ENCODE results near the gene ARL10.

ARL10 gene

DNA sequence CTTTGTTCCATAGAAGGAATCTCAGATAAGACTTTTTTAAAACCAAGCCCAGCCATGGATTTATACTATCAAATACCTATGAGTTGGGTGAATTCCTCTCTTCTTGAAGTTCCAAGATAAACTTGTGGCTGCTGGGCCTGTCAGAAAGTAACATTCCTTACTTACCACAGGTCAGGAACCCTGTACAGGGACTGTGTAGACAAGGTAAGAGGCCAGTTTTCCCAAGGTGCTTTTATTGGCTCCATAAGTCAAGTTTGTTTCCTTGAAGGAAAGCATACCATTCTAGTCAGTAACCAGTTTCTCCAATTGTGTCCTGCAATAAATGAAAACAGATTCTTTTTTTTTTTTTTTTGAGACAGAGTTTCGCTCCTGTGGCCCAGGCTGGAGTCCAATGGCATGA lies 59.9 kb downstream of the ARL10 start:
- Histone ChIP-seq H3K4me3 (ENCODE audit: control insufficient read depth in 1 of 7, extremely low read depth in 1 of 7, insufficient read depth in 4 of 7, low read depth in 2 of 7, low read length in 6 of 7) (no peak overlapping the region), H3K27me3 (replicated peaks in 2 of 5; ENCODE audit: control insufficient read depth in 4 of 5, insufficient read depth in 5 of 5, low read length in 4 of 5) (no peaks in the 10 kb centered on the region), H3K36me3 (ENCODE audit: control insufficient read depth in 4 of 4, insufficient read depth in 4 of 4, low read length in 3 of 4) (no peaks in the 10 kb centered on the region), H3K27ac (ENCODE audit: insufficient read depth in 1 of 2, low read depth in 1 of 2, low read length in 2 of 2, poor library complexity in 1 of 2, severe bottlenecking in 2 of 2) (no peak overlapping the region), H3K9me3 (ENCODE audit: control extremely low read depth in 1 of 5, control insufficient read depth in 4 of 5, insufficient read depth in 2 of 5, low read depth in 1 of 5, low read length in 4 of 5) (peaks cover 0 to 6% (median 0%) of the 10 kb centered on the region in 5 experiments), H3K4me1 (ENCODE audit: control extremely low read depth in 1 of 4, control insufficient read depth in 4 of 4, insufficient read depth in 4 of 4, low read length in 3 of 4) (peaks cover 0 to 4% (median under 1%) of the 10 kb centered on the region in 4 experiments)
- POLR2A ChIA-PET = no interaction called here
- WGBS (ENCODE audit: insufficient coverage) = no CpG with 5 or more reads among the region's 1 CpG
- CTCF ChIA-PET = interaction anchor here (0.6 to 1.2 kb wide), 2 partner anchors 8 to 28 kb away, joined by 3 to 4 read pairs; no protein-coding TSS in a partner anchor
- DNase-seq = no peak

DNA sequence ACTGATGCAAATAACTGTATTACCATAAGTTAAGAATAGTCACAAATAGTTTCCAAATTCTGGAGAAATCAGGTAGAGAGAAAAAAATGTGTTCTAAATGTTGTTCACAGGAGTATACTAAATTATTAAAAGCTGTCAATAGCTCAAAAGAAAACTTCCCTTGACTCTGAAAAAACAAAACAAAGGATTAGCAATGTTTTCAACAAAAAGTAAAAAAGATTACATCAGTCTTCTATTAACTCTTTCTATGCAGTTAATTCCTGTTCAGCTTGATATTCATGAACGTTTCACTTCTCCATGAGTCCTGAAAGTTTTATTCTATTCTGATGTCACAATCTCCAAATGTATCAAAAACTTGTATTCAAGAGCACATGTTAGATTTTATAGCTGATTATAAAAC lies 60.5 kb downstream of the ARL10 start:
- no peak overlapping the region for H3K27ac ChIP-seq (ENCODE audit: insufficient read depth in 1 of 2, low read depth in 1 of 2, low read length in 2 of 2, poor library complexity in 1 of 2, severe bottlenecking in 2 of 2)
- H3K4me1 ChIP-seq (ENCODE audit: control extremely low read depth in 1 of 4, control insufficient read depth in 4 of 4, insufficient read depth in 4 of 4, low read length in 3 of 4) = peaks cover 0 to 11% (median 4%) of the 10 kb centered on the region in 4 experiments
- ChIA-PET CTCF (interaction anchor here (0.6 to 1.2 kb wide), 2 partner anchors 9 to 28 kb away, joined by 3 to 4 read pairs; no protein-coding TSS in a partner anchor), POLR2A (no interaction called here)
- no peaks in the 10 kb centered on the region for H3K36me3 ChIP-seq (ENCODE audit: control insufficient read depth in 4 of 4, insufficient read depth in 4 of 4, low read length in 3 of 4)
- WGBS (ENCODE audit: insufficient coverage) = 100% methylated on average over 1 of the region's 1 CpG
- no peaks in the 10 kb centered on the region for H3K27me3 ChIP-seq (replicated peaks in 2 of 5; ENCODE audit: control insufficient read depth in 4 of 5, insufficient read depth in 5 of 5, low read length in 4 of 5)
- DNase-seq = no peak
- H3K9me3 ChIP-seq (ENCODE audit: control extremely low read depth in 1 of 5, control insufficient read depth in 4 of 5, insufficient read depth in 2 of 5, low read depth in 1 of 5, low read length in 4 of 5) = peaks cover 0 to 5% (median 0%) of the 10 kb centered on the region in 5 experiments
- no peak overlapping the region for H3K4me3 ChIP-seq (ENCODE audit: control insufficient read depth in 1 of 7, extremely low read depth in 1 of 7, insufficient read depth in 4 of 7, low read depth in 2 of 7, low read length in 6 of 7)

DNA sequence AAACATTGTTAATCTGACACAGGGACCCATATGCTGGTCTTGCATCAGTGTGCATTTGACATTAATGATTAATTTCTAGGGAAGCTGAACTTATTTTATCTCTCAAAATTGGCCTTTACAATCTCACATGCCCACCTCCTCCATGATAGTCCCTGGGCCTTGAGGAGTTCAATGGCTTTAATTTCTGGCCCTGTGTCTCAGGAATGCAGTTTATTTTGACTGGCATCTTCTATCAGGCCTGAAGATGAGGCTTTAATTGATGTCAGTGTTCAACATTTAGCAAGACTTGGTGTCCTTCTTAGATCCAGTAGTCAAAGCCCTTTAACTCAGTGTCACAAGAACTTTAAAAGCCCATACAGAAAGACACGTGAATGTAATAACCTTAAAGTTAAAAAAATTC lies 61.6 kb downstream of the ARL10 start:
- no peak for DNase-seq
- no peaks in the 10 kb centered on the region for H3K27me3 ChIP-seq (replicated peaks in 2 of 5; ENCODE audit: control insufficient read depth in 4 of 5, insufficient read depth in 5 of 5, low read length in 4 of 5)
- ChIA-PET POLR2A (no interaction called here), CTCF (interaction anchor here (0.8 to 2.0 kb wide), 2 partner anchors 10 to 21 kb away, joined by 4 to 5 read pairs; partner anchors contain the start of genes CLTB and FAF2)
- H3K36me3 ChIP-seq (ENCODE audit: control insufficient read depth in 4 of 4, insufficient read depth in 4 of 4, low read length in 3 of 4) = no peaks in the 10 kb centered on the region
- WGBS (ENCODE audit: insufficient coverage) = 100% methylated on average over 1 of the region's 1 CpG
- no peaks in the 10 kb centered on the region for H3K9me3 ChIP-seq (ENCODE audit: control extremely low read depth in 1 of 5, control insufficient read depth in 4 of 5, insufficient read depth in 2 of 5, low read depth in 1 of 5, low read length in 4 of 5)
- H3K4me1 ChIP-seq (ENCODE audit: control extremely low read depth in 1 of 4, control insufficient read depth in 4 of 4, insufficient read depth in 4 of 4, low read length in 3 of 4) = peaks cover 0 to 11% (median 4%) of the 10 kb centered on the region in 4 experiments
- no peak overlapping the region for H3K4me3 ChIP-seq (ENCODE audit: control insufficient read depth in 1 of 7, extremely low read depth in 1 of 7, insufficient read depth in 4 of 7, low read depth in 2 of 7, low read length in 6 of 7)
- no peak overlapping the region for H3K27ac ChIP-seq (ENCODE audit: insufficient read depth in 1 of 2, low read depth in 1 of 2, low read length in 2 of 2, poor library complexity in 1 of 2, severe bottlenecking in 2 of 2)

DNA sequence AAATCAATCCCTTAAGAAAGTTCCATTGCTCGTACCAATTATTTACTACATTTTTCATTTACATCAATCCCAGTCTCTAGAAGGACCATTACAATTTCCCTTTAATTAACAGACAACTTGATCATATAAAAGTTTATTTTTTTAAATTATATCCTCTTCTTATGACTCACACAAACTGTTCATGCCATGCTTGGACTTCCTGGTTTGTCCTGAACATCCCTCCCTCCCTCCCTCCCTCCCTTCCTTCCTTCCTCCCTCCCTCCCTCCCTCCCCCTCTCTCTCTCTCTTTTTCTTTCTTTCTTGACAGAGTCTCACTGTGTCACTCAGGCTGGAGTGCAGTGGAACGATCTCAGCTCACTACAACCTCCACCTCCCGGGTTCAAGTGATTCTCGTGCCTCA lies 62.7 kb downstream of the ARL10 start:
- no peaks in the 10 kb centered on the region for H3K36me3 ChIP-seq (ENCODE audit: control insufficient read depth in 4 of 4, insufficient read depth in 4 of 4, low read length in 3 of 4)
- DNase-seq = no peak
- ChIA-PET POLR2A (no interaction called here), CTCF (interaction anchor here (1.5 to 2.0 kb wide), 2 partner anchors 11 to 20 kb away, joined by 3 to 4 read pairs; partner anchors contain the start of genes CLTB and FAF2)
- H3K4me1 ChIP-seq (ENCODE audit: control extremely low read depth in 1 of 4, control insufficient read depth in 4 of 4, insufficient read depth in 4 of 4, low read length in 3 of 4) = peaks cover 0 to 11% (median 4%) of the 10 kb centered on the region in 4 experiments
- H3K27me3 ChIP-seq (replicated peaks in 2 of 5; ENCODE audit: control insufficient read depth in 4 of 5, insufficient read depth in 5 of 5, low read length in 4 of 5) = no peaks in the 10 kb centered on the region
- no peak overlapping the region for H3K27ac ChIP-seq (ENCODE audit: insufficient read depth in 1 of 2, low read depth in 1 of 2, low read length in 2 of 2, poor library complexity in 1 of 2, severe bottlenecking in 2 of 2)
- no peak overlapping the region for H3K4me3 ChIP-seq (ENCODE audit: control insufficient read depth in 1 of 7, extremely low read depth in 1 of 7, insufficient read depth in 4 of 7, low read depth in 2 of 7, low read length in 6 of 7)
- H3K9me3 ChIP-seq (ENCODE audit: control extremely low read depth in 1 of 5, control insufficient read depth in 4 of 5, insufficient read depth in 2 of 5, low read depth in 1 of 5, low read length in 4 of 5) = no peaks in the 10 kb centered on the region
- WGBS (ENCODE audit: insufficient coverage) = 78% methylated on average over 3 of the region's 4 CpGs

DNA sequence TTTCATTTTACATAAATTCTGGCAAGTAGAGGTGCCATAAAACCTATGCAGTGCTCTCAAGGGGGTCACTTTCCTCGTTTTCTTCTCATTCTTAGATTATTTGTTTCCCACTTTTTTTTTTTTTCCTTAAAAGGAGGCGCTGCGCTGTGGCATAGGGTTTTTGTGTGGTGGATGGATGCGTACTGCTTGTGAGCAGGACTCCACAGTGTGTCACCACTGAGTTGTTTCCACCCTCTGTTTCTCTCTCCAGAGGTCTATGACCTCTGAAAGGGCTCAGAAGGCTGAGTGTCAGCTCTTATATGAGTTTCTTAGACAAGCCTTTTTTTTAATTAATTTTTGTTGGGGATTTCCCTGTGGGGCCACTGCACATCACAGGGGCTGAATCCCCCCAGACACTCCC lies 64.7 kb downstream of the ARL10 start:
- H3K27ac ChIP-seq (ENCODE audit: insufficient read depth in 1 of 2, low read depth in 1 of 2, low read length in 2 of 2, poor library complexity in 1 of 2, severe bottlenecking in 2 of 2) = no peak overlapping the region
- DNase-seq = no peak
- no peaks in the 10 kb centered on the region for H3K36me3 ChIP-seq (ENCODE audit: control insufficient read depth in 4 of 4, insufficient read depth in 4 of 4, low read length in 3 of 4)
- peaks cover 0 to 11% (median 4%) of the 10 kb centered on the region in 4 experiments for H3K4me1 ChIP-seq (ENCODE audit: control extremely low read depth in 1 of 4, control insufficient read depth in 4 of 4, insufficient read depth in 4 of 4, low read length in 3 of 4)
- H3K27me3 ChIP-seq (replicated peaks in 2 of 5; ENCODE audit: control insufficient read depth in 4 of 5, insufficient read depth in 5 of 5, low read length in 4 of 5) = no peaks in the 10 kb centered on the region
- CTCF ChIA-PET = interaction anchor here (0.5 to 1.5 kb wide), 4 partner anchors 11 to 142 kb away, joined by 4 to 5 read pairs (median 4); partner anchors contain the start of gene CLTB
- no peaks in the 10 kb centered on the region for H3K9me3 ChIP-seq (ENCODE audit: control extremely low read depth in 1 of 5, control insufficient read depth in 4 of 5, insufficient read depth in 2 of 5, low read depth in 1 of 5, low read length in 4 of 5)
- POLR2A ChIA-PET = no interaction called here
- no peak overlapping the region for H3K4me3 ChIP-seq (ENCODE audit: control insufficient read depth in 1 of 7, extremely low read depth in 1 of 7, insufficient read depth in 4 of 7, low read depth in 2 of 7, low read length in 6 of 7)
- WGBS (ENCODE audit: insufficient coverage) = no CpG with 5 or more reads among the region's 4 CpGs
